Subcutaneous abdominal adipose tissue (tissue), 5 donors: ENCODE measurements around the gene ZNFX1.
"Not testable (repeated sequence)": the region's sequence is repeated elsewhere in the genome, so short reads cannot be mapped to it uniquely, and the experiment has no call there.

ENCODE experiments used
- H3K27ac ChIP-seq: one replicate; pipeline ENCODE4 v1.7.0; 2013; ENCODE audit warnings: low read depth, mild to moderate bottlenecking, inconsistent platforms, low read length, moderate library complexity
- H3K27me3 ChIP-seq, 5 donors: one replicate each; pipeline ENCODE4 v1.7.0; 2013; ENCODE audit warnings: low read length in 5 of 5, inconsistent platforms in 1 of 5; ENCODE audit not compliant: control insufficient read depth in 5 of 5, insufficient read depth in 4 of 5
- H3K36me3 ChIP-seq, 5 donors: one replicate each; pipeline ENCODE4 v1.7.0; 2013; ENCODE audit warnings: low read length in 5 of 5; ENCODE audit not compliant: control insufficient read depth in 5 of 5, insufficient read depth in 5 of 5
- H3K4me1 ChIP-seq, 5 donors: one replicate each; pipeline ENCODE4 v1.7.0; 2013; ENCODE audit warnings: low read length in 5 of 5, mild to moderate bottlenecking in 3 of 5, moderate library complexity in 1 of 5; ENCODE audit not compliant: control insufficient read depth in 5 of 5, insufficient read depth in 5 of 5
- H3K4me3 ChIP-seq, 5 donors: one replicate each; pipeline ENCODE4 v1.7.0; 2013; ENCODE audit warnings: low read length in 5 of 5, low read depth in 1 of 5
- H3K9ac ChIP-seq, 5 donors: one replicate each; pipeline ENCODE4 v1.7.0; 2013; ENCODE audit warnings: low read length in 5 of 5, mild to moderate bottlenecking in 4 of 5, moderate library complexity in 3 of 5
- H3K9me3 ChIP-seq, 5 donors: one replicate each; pipeline ENCODE4 v1.7.0; 2013; ENCODE audit warnings: low read length in 5 of 5; ENCODE audit not compliant: control insufficient read depth in 5 of 5
- donor health status: healthy.
- donor health status: healthy.
- donor health status: healthy.
- donor health status: healthy.
- donor health status: healthy.

Gene ZNFX1

DNA sequence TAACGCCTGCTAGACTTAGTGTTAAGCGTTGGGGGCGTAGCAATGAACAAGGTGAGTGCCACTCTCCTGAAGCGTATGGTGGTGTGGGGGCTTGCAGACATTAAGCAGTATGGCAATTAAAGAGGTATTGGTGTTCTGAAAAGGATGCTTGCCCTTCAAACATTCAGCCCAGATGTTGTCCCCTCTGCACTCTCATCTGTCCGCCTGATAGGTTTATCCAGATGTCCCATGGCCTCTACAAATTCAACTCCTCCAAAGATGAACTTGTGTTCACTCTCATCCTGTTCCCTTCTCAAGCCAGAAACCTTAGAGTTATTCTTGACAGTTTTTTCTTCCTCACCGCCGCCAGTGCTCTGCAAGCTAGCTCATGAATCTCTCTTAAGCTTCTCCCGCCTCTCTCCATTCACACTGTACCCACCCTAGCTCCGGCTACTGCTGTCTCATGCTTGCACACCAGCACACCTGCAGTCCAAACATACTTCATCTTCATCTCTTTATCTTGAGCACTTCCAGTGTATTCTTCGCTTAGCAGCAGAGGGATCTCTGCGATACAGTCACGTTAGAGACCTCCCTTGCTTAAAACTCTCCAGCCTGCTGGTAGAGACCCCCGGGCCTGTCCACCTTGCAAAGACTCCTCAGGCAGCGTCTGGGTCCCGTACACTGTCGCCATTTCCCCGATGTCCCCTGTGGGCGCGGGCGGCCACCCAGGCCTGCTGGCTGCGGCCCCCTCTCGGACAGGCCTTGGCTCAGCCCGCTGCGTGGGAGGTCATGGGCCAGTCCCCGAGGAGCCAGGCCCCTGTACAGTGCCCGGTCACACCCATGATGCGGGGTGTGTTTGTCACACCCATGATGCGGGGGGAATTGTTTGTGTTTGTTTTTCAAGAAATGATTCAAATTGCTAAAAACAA, 57.7 kb downstream of the ZNFX1 start:
- no peaks in the 10 kb centered on the region for H3K27me3 ChIP-seq
- H3K27ac ChIP-seq = peak overlapping the region; percentile 88
- H3K9me3 ChIP-seq = no peaks in the 10 kb centered on the region
- peaks cover 2 to 24% (median 20%) of the 10 kb centered on the region in 5 donors for H3K4me1 ChIP-seq
- H3K9ac ChIP-seq = peak overlapping the region; percentile 79 to 93 (median 84)
- H3K4me3 ChIP-seq = peak overlapping the region; percentile 89 to 100 (median 96)
- peaks cover 9 to 38% (median 35%) of the 10 kb centered on the region in 5 donors for H3K36me3 ChIP-seq

- H3K27ac ChIP-seq = peak within 1 kb of the TSS; percentile 88
- no peaks in the 10 kb centered on the region for H3K27me3 ChIP-seq
- peaks cover 4 to 29% (median 26%) of the 10 kb centered on the region in 5 donors for H3K36me3 ChIP-seq
- H3K9ac ChIP-seq = peak within 1 kb of the TSS; percentile 79 to 93 (median 84)
- H3K9me3 ChIP-seq = no peaks in the 10 kb centered on the region
- peak within 1 kb of the TSS; percentile 89 to 100 (median 96) for H3K4me3 ChIP-seq
- H3K4me1 ChIP-seq = peaks cover 2 to 24% (median 20%) of the 10 kb centered on the region in 5 donors
These were observed 58.5 kb downstream of the ZNFX1 start, which contains the start of gene DDX27 for GRCh38 chr20:49219091-49219923. Gene DDX27, plus strand, starts transcription at chr20:49219416. Its CDS starts 33 bp downstream, at chr20:49219449.

- Histone ChIP-seq H3K4me3 (peak overlapping the region in 4 of 5 donors; percentile 89 to 100 (median 98)), H3K4me1 (peaks cover 2 to 24% (median 20%) of the 10 kb centered on the region in 5 donors), H3K36me3 (peaks cover 4 to 23% (median 20%) of the 10 kb centered on the region in 5 donors), H3K9ac (peak overlapping the region in 2 of 5 donors; percentile 52 to 66), H3K27ac (peak overlapping the region; percentile 88)
- H3K9me3 ChIP-seq, H3K27me3 ChIP-seq: not testable (repeated sequence)
These were observed 59.1 kb downstream of the ZNFX1 start for GRCh38 chr20:49218739-49219090.

GRCh38 chr20:49216991-49217578, 60.8 kb downstream of the ZNFX1 start:
- Histone ChIP-seq H3K4me1 (peaks cover 2 to 24% (median 20%) of the 10 kb centered on the region in 5 donors), H3K36me3 (peaks cover 0 to 10% (median 8%) of the 10 kb centered on the region in 5 donors), H3K27ac (no peak overlapping the region), H3K9me3 (no peaks in the 10 kb centered on the region), H3K9ac (peak overlapping the region in 4 of 5 donors; percentile 24 to 54 (median 46)), H3K4me3 (peak overlapping the region in 2 of 5 donors; percentile 24 to 34), H3K27me3 (no peaks in the 10 kb centered on the region)

- no peaks in the 10 kb centered on the region for H3K27me3 ChIP-seq
- no peaks in the 10 kb centered on the region for H3K36me3 ChIP-seq
- no peak overlapping the region for H3K27ac ChIP-seq
- H3K4me1 ChIP-seq = peaks cover 2 to 18% (median 13%) of the 10 kb centered on the region in 5 donors
- H3K4me3 ChIP-seq = no peak overlapping the region
- H3K9ac ChIP-seq = no peak overlapping the region
- H3K9me3 ChIP-seq = peaks cover 0 to 3% (median 3%) of the 10 kb centered on the region in 5 donors
These were observed 62.6 kb downstream of the ZNFX1 start for GRCh38 chr20:49215232-49215631.

DNA sequence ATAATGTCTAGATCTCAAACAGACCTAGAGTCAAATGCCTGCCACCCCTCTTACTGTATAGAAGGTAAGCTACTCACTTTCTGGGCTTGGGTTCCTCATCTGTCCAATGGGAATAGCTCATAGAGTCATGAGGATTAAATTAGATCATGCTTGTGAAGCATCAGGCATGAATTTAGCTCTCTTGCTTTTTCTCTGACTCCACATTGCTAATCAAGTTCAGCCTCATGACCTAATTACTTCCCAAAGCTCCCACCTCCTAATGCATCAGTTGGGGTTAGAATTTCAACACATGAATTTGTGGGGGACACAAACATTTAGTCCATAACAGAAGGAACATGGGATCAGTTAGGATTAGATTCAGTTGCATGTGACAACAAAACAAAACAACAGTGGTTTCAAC, 63.3 kb downstream of the ZNFX1 start:
- Histone ChIP-seq H3K36me3 (no peaks in the 10 kb centered on the region), H3K4me3 (no peak overlapping the region), H3K9ac (no peak overlapping the region), H3K27me3 (no peaks in the 10 kb centered on the region), H3K27ac (no peak overlapping the region), H3K9me3 (peaks cover 0 to 6% (median 5%) of the 10 kb centered on the region in 5 donors), H3K4me1 (peaks cover 0 to 11% (median 6%) of the 10 kb centered on the region in 5 donors)

GRCh38 chr20:49210757-49211110, 67.1 kb downstream of the ZNFX1 start:
- H3K4me1 ChIP-seq = no peaks in the 10 kb centered on the region
- H3K9me3 ChIP-seq = peaks cover 0 to 6% (median 5%) of the 10 kb centered on the region in 5 donors
- H3K4me3 ChIP-seq = no peak overlapping the region
- no peak overlapping the region for H3K27ac ChIP-seq
- no peak overlapping the region for H3K9ac ChIP-seq
- H3K36me3 ChIP-seq = no peaks in the 10 kb centered on the region
- H3K27me3 ChIP-seq = no peaks in the 10 kb centered on the region

- no peaks in the 10 kb centered on the region for H3K36me3 ChIP-seq
- H3K27me3 ChIP-seq = no peaks in the 10 kb centered on the region
- no peak overlapping the region for H3K4me3 ChIP-seq
- no peak overlapping the region for H3K9ac ChIP-seq
- no peaks in the 10 kb centered on the region for H3K4me1 ChIP-seq
- H3K9me3 ChIP-seq = peaks cover 0 to 6% (median 5%) of the 10 kb centered on the region in 5 donors
- no peak overlapping the region for H3K27ac ChIP-seq
These were observed 67.6 kb downstream of the ZNFX1 start for GRCh38 chr20:49210101-49210756.

DNA sequence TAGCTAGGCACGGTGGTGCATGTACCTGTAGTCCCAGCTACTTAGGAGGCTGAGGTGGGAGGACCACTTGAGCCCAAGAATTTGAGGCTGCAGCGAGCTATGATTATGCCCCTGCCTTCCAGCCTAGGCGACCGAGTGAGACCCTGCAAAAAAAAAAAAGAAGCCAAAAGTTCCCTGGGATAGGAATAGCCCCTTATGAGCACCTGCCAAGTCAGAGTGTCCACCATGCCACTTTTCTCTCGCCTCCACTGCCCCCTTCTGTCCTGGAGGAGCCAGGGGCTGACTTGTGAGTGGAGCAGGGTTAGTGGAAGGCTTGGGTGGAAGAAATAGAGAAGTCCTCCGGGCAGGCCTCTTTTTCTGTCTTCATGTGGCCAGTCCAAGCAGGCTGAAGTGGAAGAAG, 70.8 kb downstream of the ZNFX1 start:
- Histone ChIP-seq H3K9ac (no peak overlapping the region), H3K9me3 (peaks cover 0 to 6% (median 5%) of the 10 kb centered on the region in 5 donors), H3K4me1 (no peaks in the 10 kb centered on the region), H3K27me3 (no peaks in the 10 kb centered on the region), H3K36me3 (no peaks in the 10 kb centered on the region), H3K4me3 (no peak overlapping the region), H3K27ac (no peak overlapping the region)
